ENCODE data around the gene CPT1B. TPM values are rescaled to one million over a fixed set of nuclear protein-coding genes. Genes with fewer than 3 reads are reported as not detected.

The CPT1B gene
- polyA plus RNA-seq, 1 donor from 2014 or later, result 72.4 TPM

- Histone ChIP-seq H3K36me3 (ENCODE audit: insufficient read depth, low read length) (peaks cover 4% of the 10 kb centered on the region), H3K9ac (ENCODE audit: low read length) (no peak overlapping the region), H3F3A (ENCODE audit: insufficient read depth, low read length, poor library complexity, severe bottlenecking) (no peaks in the 10 kb centered on the region), H3K4me3 (ENCODE audit: low read length) (no peak overlapping the region), H3K27me3 (ENCODE audit: insufficient read depth, low read depth, low read length) (no peaks in the 10 kb centered on the region), H3K27ac (ENCODE audit: low read length) (no peak overlapping the region), H3K4me2 (ENCODE audit: low read length) (no peak overlapping the region), H4K20me1 (ENCODE audit: insufficient read depth) (no peaks in the 10 kb centered on the region), H2AFZ (ENCODE audit: low read depth, low read length) (no peak overlapping the region), H3K79me2 (replicated peaks; ENCODE audit: insufficient read depth, low read length) (no peaks in the 10 kb centered on the region), H3K9me2 (ENCODE audit: insufficient read depth, low read length) (no peaks in the 10 kb centered on the region), H3K9me3 (ENCODE audit: low read length) (no peaks in the 10 kb centered on the region)
- no peak for TF ChIP-seq EZH2 (IDR thresholded peaks at IDR 0.05; ENCODE audit: borderline replicate concordance, insufficient read depth, low read length, poor library complexity, severe bottlenecking)
- no peak for TF ChIP-seq TAF1 (IDR thresholded peaks at IDR 0.05; ENCODE audit: low read depth)
- no peak for TF ChIP-seq EP300 (conservative IDR thresholded peaks at IDR 0.05; ENCODE audit: poor library complexity, severe bottlenecking)
- no peak for TF ChIP-seq MXI1 (conservative IDR thresholded peaks at IDR 0.05; ENCODE audit: poor library complexity, severe bottlenecking)
- TF ChIP-seq RAD21 (conservative IDR thresholded peaks at IDR 0.05), result no peak
- no peak for TF ChIP-seq SMC3 (conservative IDR thresholded peaks at IDR 0.05; ENCODE audit: poor library complexity)
- TF ChIP-seq CTCF (IDR thresholded peaks at IDR 0.05; ENCODE audit: poor library complexity, severe bottlenecking), result no peak
- TF ChIP-seq POLR2AphosphoS5 (IDR thresholded peaks at IDR 0.05), result no peak
- TF ChIP-seq REST (IDR thresholded peaks at IDR 0.05; ENCODE audit: borderline replicate concordance), result no peak
These were observed 6.7 kb downstream of the CPT1B start for GRCh38 chr22:50571264-50572175.

- H3K27ac ChIP-seq (ENCODE audit: low read length), result no peak overlapping the region
- no peaks in the 10 kb centered on the region for H3F3A ChIP-seq (ENCODE audit: insufficient read depth, low read length, poor library complexity, severe bottlenecking)
- H3K4me3 ChIP-seq (ENCODE audit: low read length), result no peak overlapping the region
- H2AFZ ChIP-seq (ENCODE audit: low read depth, low read length), result no peak overlapping the region
- no peaks in the 10 kb centered on the region for H3K79me2 ChIP-seq (replicated peaks; ENCODE audit: insufficient read depth, low read length)
- H3K36me3 ChIP-seq (ENCODE audit: insufficient read depth, low read length), result peaks cover 4% of the 10 kb centered on the region
- no peak overlapping the region for H3K4me2 ChIP-seq (ENCODE audit: low read length)
- TF ChIP-seq RAD21 (conservative IDR thresholded peaks at IDR 0.05) (no peak), CTCF (IDR thresholded peaks at IDR 0.05; ENCODE audit: poor library complexity, severe bottlenecking) (no peak), MXI1 (conservative IDR thresholded peaks at IDR 0.05; ENCODE audit: poor library complexity, severe bottlenecking) (no peak), SMC3 (conservative IDR thresholded peaks at IDR 0.05; ENCODE audit: poor library complexity) (no peak), REST (IDR thresholded peaks at IDR 0.05; ENCODE audit: borderline replicate concordance) (no peak), POLR2AphosphoS5 (IDR thresholded peaks at IDR 0.05) (no peak), EZH2 (IDR thresholded peaks at IDR 0.05; ENCODE audit: borderline replicate concordance, insufficient read depth, low read length, poor library complexity, severe bottlenecking) (no peak), TAF1 (IDR thresholded peaks at IDR 0.05; ENCODE audit: low read depth) (no peak), EP300 (conservative IDR thresholded peaks at IDR 0.05; ENCODE audit: poor library complexity, severe bottlenecking) (no peak)
- H3K9ac ChIP-seq (ENCODE audit: low read length), result no peak overlapping the region
- no peaks in the 10 kb centered on the region for H3K27me3 ChIP-seq (ENCODE audit: insufficient read depth, low read depth, low read length)
- H3K9me2 ChIP-seq (ENCODE audit: insufficient read depth, low read length), result no peaks in the 10 kb centered on the region
- no peaks in the 10 kb centered on the region for H3K9me3 ChIP-seq (ENCODE audit: low read length)
- H4K20me1 ChIP-seq (ENCODE audit: insufficient read depth), result no peaks in the 10 kb centered on the region
These were observed 7.4 kb downstream of the CPT1B start for GRCh38 chr22:50570861-50571260.

Data from neural cell (in vitro differentiated cells).